ENCODE measurements around the gene C2CD4A. TPM values are rescaled to one million over a fixed set of nuclear protein-coding genes. Genes with fewer than 3 reads are reported as not detected.

The C2CD4A gene
- total RNA-seq, 1 experiment from 2014 or later, result not detected

Other genes with a start within 250 kb of the C2CD4A start
- 6.5 and 9.7 TPM in 2 replicates for gene VPS13C, start 6.5 kb upstream of the C2CD4A start, total RNA-seq (2014; rRNA removed; shearing (Covaris generic))
- gene C2CD4B, start 98.3 kb downstream of the C2CD4A start, total RNA-seq (2014; rRNA removed; shearing (Covaris generic)), result 0.07 and 0.31 TPM in 2 replicates

Data from H7 (cell line).